Measurements from ENCODE around the gene PTP4A1. TPM values are rescaled to one million over a fixed set of nuclear protein-coding genes. Genes with fewer than 3 reads are reported as not detected.

The PTP4A1 gene
- total and polyA plus RNA-seq, 2 of the 13 experiments (the other 11 are each of a cell fraction or from before 2014, with no cell fraction given), result 141 to 376 TPM

- TF ChIP-seq ZNF160 (CRISPR knock-in tag; IDR thresholded peaks at IDR 0.05) (no peak), ZNF773 (CRISPR knock-in tag; IDR thresholded peaks at IDR 0.05; ENCODE audit: borderline replicate concordance) (no peak), CREBL2 (CRISPR knock-in tag; IDR thresholded peaks at IDR 0.05; ENCODE audit: borderline replicate concordance) (0 out of 2 replicates have a peak, but pooled peaks have one; percentile 54), TEF (CRISPR knock-in tag; IDR thresholded peaks at IDR 0.05) (no peak), PPARG (CRISPR knock-in tag; conservative IDR thresholded peaks at IDR 0.05) (peak; percentile 45), MYC (CRISPR knock-in tag; IDR thresholded peaks at IDR 0.05; ENCODE audit: borderline replicate concordance) (peak; percentile 51; the same call in 1 of the 2 replicates), ZNF572 (CRISPR knock-in tag; IDR thresholded peaks at IDR 0.05) (no peak), ZNF234 (CRISPR knock-in tag; conservative IDR thresholded peaks at IDR 0.05) (no peak), ZNF816 (CRISPR knock-in tag; IDR thresholded peaks at IDR 0.05; ENCODE audit: borderline replicate concordance) (no peak), ZNF230 (CRISPR knock-in tag; IDR thresholded peaks at IDR 0.05) (0 out of 2 replicates have a peak, but pooled peaks have one; percentile 34), ZBTB46 (CRISPR knock-in tag; IDR thresholded peaks at IDR 0.05; ENCODE audit: borderline replicate concordance) (0 out of 2 replicates have a peak, but pooled peaks have one; percentile 25), NFKBIZ (CRISPR knock-in tag; IDR thresholded peaks at IDR 0.05) (peak; percentile 10; the same call in 1 of the 2 replicates), SMYD3 (CRISPR knock-in tag; IDR thresholded peaks at IDR 0.05) (peak; percentile 81; the same call in 1 of the 2 replicates), KDM5B (CRISPR knock-in tag; IDR thresholded peaks at IDR 0.05; ENCODE audit: borderline replicate concordance) (no peak; the same call in 1 of the 2 replicates), MTF1 (CRISPR knock-in tag; IDR thresholded peaks at IDR 0.05) (no peak; the same call in 1 of the 2 replicates), RBM22 (optimal IDR thresholded peaks at IDR 0.05; ENCODE audit: low read length) (no peak), TARDBP (CRISPR knock-in tag; IDR thresholded peaks at IDR 0.05) (peak; percentile 94), NKX3-1 (CRISPR knock-in tag; IDR thresholded peaks at IDR 0.05) (no peak), ZNF101 (CRISPR knock-in tag; IDR thresholded peaks at IDR 0.05; ENCODE audit: borderline replicate concordance, low read depth) (no peak), ISL2 (CRISPR knock-in tag; IDR thresholded peaks at IDR 0.05) (peak; percentile 63; the same call in 1 of the 2 replicates), THAP11 (CRISPR knock-in tag; IDR thresholded peaks at IDR 0.05) (peak; percentile 98), HCFC1 (IDR thresholded peaks at IDR 0.05; ENCODE audit: low read depth, low read length) (peak; percentile 58; the same call in 1 of the 2 replicates), ZNF556 (CRISPR knock-in tag; IDR thresholded peaks at IDR 0.05; ENCODE audit: borderline replicate concordance) (no peak; the same call in 1 of the 2 replicates), ZBTB39 (CRISPR knock-in tag; IDR thresholded peaks at IDR 0.05) (no peak)
Measured at GRCh38 chr6:63598049-63599036, 26.1 kb downstream of the PTP4A1 start (continued).
